GM19452 (cell line): ENCODE results near the gene TRPM2.
A peak's percentile ranks its signal among the peaks of the same experiment; 100 is the strongest.
"Not testable (repeated sequence)": the region's sequence is repeated elsewhere in the genome, so short reads cannot be mapped to it uniquely, and the experiment has no call there.

Source experiments
- ATAC-seq: cut with Tn5 transposase; IDR thresholded peaks from one replicate; pipeline ENCODE4 v1.9.1; 2021; ENCODE audit not compliant: unreplicated experiment

The TRPM2 gene

DNA sequence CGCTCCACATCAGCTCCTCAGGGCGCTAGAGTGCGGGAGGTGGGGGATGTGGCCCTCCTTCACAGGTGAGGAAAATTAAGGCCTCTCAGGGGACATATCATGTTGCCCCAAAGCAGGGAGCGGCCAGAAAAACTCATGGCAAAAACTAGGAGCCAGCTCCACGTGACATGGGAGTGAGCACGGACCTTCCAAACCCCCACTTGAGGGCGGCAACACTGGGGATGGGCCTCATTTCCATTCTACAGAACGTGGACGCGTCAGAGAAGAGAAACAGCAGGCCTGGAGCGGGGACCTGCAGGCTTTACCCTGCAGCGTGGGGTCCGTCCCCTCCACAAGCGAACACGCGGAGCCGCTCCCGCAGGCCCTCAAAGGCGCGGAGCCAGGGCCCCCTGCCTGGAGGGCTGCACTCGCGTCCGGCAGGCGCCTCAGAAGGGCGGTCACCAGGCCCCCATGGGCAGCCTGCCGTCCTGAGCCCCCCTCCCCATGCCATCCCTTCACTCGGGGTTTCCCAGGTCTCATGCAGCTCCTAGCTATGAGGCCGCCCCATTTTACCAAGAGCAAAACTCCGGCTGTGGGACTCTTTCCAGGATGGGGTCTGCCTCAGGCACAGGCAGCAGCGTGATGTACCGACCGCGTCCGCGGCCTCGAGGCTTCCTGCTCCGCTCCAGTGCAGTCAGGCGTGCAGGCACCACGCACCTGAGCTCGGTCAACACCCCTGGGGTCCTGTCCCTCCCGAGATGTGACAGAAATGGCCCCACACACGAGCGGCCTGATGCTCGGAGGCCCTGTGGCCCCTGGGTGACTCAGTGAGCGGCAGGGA, 19.7 kb upstream of the TRPM2 start:
- no peak for ATAC-seq

DNA sequence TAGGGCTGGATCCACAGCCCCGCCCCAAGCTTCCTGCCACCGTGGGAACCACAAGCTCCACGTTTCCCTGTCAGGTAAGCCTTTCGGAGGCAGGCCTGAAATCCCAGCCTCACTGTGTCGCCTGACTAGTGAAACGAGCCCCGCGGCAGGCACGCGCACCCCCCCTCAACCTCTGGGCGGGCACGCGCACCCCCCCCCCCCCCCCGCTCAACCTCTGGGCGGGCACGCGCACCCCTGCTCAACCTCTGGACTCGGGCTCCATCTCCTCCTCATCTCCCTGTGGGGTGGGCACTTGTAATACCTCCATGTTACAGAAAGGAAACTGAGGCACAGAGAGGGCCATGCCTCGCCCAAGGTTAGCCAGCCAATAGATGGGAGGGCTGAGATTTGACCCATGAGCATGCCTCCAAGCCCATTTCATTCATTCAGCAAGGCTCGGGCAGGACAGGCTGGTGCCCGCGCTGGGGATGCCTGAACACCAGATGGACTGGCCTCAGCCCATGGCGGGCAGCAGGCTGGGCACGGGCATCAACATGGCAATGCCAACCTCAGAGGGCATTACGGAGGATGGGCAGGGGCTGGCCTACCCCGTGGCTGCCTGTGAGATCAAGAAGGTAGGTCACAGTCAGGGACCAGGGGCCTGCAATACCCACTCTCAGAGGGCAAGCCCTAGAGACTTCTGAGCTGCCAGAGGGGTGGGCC, 18.9 kb upstream of the TRPM2 start:
- ATAC-seq = no peak

DNA sequence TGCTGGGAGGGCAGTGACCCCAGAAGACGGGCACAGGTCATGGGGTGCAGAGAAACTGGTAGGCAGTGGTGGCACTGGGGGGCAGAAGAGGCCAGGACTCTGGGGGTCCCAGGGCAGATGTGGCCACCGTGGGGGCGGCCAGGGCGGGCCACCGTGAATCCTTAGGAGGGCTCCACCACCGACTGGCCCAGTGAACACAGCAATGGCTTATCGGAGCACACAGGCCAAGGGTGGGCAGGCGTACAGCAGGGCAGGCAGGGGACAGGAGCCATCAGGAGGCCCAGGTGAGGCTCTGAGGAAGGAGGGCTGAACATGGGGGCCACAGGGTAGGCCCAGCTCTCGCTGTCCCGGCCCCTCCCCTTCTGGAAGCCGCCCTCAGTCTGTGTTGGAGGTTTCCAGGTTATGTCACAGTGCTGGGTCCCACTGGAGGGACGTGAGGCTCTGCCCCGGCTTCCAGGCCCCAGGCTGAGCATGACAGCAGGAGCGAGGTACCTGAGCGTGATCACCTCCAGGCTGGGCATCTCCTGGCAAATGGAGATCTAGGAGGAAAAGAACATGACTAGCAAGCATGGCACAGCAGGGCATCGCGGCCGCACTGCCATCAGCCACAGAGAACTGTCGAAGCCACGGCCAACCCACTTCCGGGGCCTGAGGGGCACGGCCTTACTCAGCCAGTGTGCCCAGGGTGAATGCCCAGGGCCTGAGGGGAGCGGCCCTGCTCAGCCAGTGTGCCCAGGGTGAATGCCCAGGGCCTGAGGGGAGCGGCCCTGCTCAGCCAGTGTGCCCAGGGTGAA, 18.0 kb upstream of the TRPM2 start:
- ATAC-seq = no peak

- ATAC-seq = no peak
Observed at GRCh38 chr21:44337449-44337848, 16.0 kb upstream of the TRPM2 start.

DNA sequence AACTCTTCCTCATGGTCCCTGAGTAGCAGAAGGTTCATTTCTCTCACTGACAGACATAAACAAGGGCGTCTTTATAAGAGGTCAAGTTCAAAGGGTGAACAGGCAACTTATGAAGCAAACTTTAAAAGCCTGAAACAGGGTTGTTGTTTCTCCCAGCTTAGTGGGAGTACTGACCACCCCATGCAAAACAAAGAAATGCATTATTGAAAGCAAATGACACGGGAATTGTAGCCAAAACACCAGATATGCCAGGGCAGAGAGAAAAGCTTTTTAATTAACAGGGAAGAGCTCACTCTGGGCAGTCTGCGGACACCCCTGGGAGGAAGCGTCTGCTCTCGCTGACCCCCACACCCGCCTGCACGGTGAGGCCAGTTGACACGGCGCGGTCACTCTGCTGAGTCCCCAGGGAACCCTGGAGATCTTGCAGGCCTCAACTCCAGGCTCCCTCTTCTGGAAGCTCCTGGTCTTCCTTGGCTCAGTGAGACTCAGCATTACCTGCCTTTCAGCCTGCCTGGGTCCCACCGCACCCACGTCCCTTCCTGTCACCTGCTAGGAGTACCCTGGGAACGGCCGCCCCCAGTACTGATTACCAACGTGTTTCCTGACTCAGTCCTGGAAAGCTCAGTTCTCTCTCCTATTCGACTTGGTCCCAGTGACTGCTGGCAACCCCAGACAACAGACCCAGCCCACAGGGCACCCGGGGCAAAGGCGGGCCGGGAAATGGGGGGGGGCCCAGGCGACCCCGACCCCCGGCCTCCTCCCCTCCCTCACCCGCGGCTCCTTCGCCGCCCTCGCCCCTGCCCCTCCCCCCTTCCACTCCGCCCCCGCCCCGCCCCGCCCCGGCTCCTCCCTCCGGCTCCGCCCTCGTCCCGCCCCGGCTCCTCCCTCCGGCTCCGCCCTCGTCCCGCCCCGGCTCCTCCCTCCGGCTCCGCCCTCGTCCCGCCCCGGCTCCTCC, 15.2 kb upstream of the TRPM2 start:
- ATAC-seq = no peak

DNA sequence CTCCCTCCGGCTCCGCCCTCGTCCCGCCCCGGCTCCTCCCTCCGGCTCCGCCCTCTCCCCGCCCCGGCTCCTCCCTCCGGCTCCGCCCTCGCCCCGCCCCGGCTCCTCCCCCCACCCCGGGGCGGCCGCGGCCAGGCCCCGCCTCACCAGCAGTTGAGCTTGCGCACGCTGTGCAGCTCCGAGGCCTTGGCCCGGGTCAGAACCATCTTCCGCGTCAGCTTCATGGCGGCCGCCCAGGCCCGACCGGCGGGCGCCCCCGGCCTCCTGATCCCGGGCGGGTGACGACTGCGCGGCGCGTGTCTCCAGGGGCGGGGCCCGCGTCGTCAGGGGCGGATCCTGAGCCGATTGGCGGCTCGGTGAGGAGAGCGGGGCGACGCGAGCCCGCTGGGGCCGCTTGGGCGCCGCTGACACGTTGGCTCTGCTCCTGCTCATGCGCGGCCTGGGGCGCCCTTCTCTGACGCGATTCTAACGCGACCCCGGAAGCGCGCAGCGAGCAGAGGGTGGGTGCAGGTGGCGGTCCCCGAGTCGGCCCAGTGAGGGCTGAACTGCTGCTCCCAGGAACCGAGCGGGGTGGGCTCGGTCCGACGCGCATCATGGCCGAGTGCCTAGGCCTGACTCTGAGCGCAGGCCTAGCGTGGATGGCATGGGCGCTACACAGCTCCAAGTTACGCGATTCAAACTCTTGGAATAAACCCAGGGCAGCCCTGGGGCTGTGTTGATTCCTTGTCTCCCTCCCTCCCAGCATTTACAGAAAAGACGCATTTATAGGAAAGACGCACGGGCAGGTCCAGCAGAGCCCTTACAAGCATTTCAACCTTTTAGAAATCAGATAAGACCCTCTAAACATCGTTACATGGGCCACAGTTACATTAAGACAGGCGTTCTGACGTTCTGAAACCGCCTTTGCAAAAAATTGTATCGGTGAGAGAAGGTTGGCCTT, 14.2 kb upstream of the TRPM2 start, which contains the start of gene CFAP410:
TSS of gene CFAP410 (minus strand) at position 420 of the 940 bp plus-strand sequence. CDS start at position 224, 196 bp downstream.
- ATAC-seq = peak; percentile 86

DNA sequence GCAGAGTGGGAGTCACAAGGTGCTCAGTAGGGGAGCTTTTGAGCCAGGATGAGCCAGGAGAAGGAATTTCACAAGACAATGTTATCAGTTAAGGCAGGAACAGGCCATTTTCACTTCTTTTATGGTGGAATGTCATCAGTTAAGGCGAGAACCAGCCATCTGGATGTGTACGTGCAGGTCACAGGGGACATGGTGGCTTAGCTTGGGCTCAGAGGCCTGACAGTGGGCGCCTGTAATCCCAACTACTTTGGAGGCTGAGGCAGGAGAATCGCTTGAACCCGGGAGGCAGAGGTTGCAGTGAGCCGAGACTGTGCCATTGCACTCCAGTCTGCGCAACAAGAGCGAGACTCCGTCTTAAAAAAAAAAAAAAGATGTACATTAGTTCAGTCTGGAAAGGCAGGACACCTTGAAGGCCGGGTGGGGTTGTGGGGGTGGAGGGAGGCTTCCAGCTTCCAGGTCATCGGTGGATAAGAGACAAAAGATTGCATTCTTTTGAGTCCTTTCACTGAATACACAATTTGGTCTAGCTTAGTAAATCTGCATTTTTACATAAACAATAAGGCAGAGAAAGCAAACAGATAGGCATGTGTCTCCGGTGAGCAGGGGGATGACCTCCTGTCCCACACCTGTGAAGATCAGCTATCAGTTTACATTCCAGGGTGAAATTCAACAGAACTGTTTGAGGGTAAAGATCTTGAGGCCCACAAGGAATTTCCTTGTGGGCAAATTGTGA, 11.5 kb upstream of the TRPM2 start:
- not testable (repeated sequence) for ATAC-seq

DNA sequence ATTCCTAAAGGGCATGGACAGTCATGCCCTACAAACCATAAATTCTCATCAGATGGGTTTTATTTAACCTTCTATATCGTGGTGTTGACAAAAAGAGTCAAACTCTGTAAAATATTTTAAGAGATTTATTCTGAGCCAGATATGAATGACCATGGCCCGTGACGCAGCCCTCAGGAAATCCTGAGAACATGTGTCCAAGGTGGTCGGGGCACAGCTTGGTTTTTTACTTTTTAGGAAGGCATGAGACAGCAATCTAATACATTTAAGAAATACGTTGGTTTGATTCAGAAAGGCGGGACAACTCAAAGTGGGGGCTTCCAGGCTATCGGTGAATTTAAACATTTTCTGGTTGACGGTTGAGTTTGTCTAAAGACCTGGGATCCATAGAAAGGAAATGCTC, 10.4 kb upstream of the TRPM2 start:
- not testable (repeated sequence) for ATAC-seq

GRCh38 chr21:44344541-44345183, 8.8 kb upstream of the TRPM2 start:
- no peak for ATAC-seq

- no peak for ATAC-seq
Observed at GRCh38 chr21:44345495-44345894, 7.9 kb upstream of the TRPM2 start.

- ATAC-seq = no peak
Observed at GRCh38 chr21:44347911-44348451, 5.4 kb upstream of the TRPM2 start.

- no peak for ATAC-seq
Observed at GRCh38 chr21:44348861-44349260, 4.6 kb upstream of the TRPM2 start.

- no peak for ATAC-seq
Observed at GRCh38 chr21:44349416-44349846, 4.0 kb upstream of the TRPM2 start.

GRCh38 chr21:44349847-44350772, 3.3 kb upstream of the TRPM2 start:
- ATAC-seq = no peak

DNA sequence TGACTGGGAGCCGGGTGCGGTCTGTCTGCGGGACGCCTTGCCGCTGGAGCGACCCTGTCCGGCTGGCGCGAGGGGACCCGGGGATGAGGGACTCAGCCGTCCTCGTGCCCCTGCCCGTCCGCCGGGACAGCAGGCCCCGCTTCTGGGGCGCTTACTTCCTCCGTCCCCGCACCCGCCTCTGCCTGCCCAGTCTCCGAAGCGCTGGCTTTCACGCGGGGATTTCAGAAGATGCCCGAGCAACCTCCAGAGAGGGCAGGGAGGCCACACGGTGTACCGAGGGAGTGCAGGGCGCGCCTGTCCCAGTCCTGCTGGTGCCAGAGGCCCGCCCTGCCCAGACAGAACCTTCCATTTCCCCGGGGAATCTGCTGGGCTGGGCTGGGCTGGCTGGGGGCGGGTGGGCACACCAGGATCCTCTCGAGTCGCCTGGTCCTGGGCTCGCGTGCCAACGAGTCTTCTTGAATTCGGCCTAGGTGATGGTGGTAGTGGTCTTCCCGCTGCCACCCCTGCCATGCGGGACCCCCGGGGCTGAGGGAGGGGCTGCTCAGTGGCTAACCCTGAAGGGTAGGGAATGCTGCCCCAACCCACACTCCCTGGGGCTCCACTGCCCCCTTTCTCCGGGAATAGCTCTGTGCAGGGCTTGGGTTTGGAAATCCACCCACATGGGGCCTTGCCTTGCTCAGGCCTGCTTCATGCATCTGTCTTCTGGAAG, 2.5 kb upstream of the TRPM2 start:
- no peak for ATAC-seq
